Activated T-cell treated with anti-CD3 and anti-CD28 coated beads, Interleukin-2, amount 50 U/mL, for 24 hours (primary cell): Measurements from ENCODE around the gene KIAA0319L.
A peak's percentile ranks its signal among the peaks of the same experiment; 100 is the strongest.

ENCODE experiments used
- DNase-seq: peaks from one replicate; pipeline ENCODE4 v3.0.0-alpha.2; 2020
- H3K27ac Mint-ChIP-seq: 2 replicates; pipeline ENCODE4 v1.8.0; 2020; ENCODE audit warnings: mild to moderate bottlenecking, mixed read lengths
- H3K27me3 Mint-ChIP-seq: 2 replicates; pipeline ENCODE4 v1.8.0; 2020; ENCODE audit warnings: mixed read lengths
- H3K36me3 Mint-ChIP-seq: 2 replicates; pipeline ENCODE4 v1.8.0; 2020; ENCODE audit warnings: low read depth, mixed read lengths
- H3K4me1 Mint-ChIP-seq: 2 replicates; pipeline ENCODE4 v1.8.0; 2020; ENCODE audit warnings: low read depth, mixed read lengths
- H3K4me3 Mint-ChIP-seq: 2 replicates; pipeline ENCODE4 v1.8.0; 2020; ENCODE audit warnings: mild to moderate bottlenecking, moderate library complexity, mixed read lengths
- H3K9me3 Mint-ChIP-seq: 2 replicates; pipeline ENCODE4 v1.8.0; 2020; ENCODE audit warnings: mixed read lengths

The KIAA0319L gene

GRCh38 chr1:35546614-35547013 lies 10.6 kb downstream of the KIAA0319L start:
- no peaks in the 10 kb centered on the region for H3K9me3 Mint-ChIP-seq
- no peaks in the 10 kb centered on the region for H3K27me3 Mint-ChIP-seq
- H3K4me3 Mint-ChIP-seq, result no peak overlapping the region
- peaks cover 72% of the 10 kb centered on the region for H3K36me3 Mint-ChIP-seq
- DNase-seq, result no peak
- peaks cover 62% of the 10 kb centered on the region for H3K4me1 Mint-ChIP-seq
- no peak overlapping the region for H3K27ac Mint-ChIP-seq

DNA sequence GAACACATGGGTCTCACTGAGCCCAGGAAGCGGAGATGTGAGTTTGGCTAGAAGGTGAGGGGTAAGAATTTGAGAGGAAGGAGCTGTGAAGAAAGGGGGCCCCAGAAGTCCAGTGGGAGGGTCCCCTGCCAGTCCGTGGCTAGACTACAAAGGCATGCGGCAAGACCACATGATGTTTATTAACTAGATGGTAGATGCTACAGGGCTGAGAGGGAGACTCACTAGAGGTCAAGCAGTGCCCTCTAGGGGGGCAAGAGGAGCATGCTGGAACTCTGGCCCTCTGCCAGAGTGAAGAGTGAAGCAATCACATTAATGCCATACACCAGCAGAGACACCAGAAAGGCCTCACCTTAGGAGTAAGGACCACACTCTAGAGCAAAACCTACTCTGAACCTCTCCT lies 12.2 kb downstream of the KIAA0319L start:
- Mint-ChIP-seq H3K27ac (peak overlapping the region; percentile 39), H3K9me3 (no peaks in the 10 kb centered on the region), H3K27me3 (no peaks in the 10 kb centered on the region), H3K36me3 (peaks cover 69% of the 10 kb centered on the region), H3K4me3 (no peak overlapping the region), H3K4me1 (peaks cover 75% of the 10 kb centered on the region)
- peak; percentile 54 for DNase-seq

DNA sequence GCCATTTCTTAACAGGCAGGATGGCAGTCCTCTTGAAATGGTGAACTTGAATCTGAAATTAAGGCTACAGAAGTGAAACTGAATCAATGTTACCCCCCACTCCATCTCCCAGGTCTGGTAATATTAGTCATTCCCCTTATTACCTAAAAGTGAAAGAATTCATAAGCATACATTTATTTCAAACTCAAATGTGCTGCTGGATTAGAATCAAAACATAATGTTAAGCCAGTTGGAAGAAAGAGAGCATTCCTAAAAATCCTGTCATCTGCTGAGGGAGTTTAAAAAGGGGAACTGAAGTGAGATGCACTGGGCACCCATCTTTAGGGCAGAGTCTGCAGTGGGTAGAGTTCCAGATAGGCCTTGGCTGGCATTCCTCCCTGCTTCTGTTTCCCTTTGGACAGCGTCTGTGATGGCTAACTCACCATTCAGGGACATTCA lies 17.4 kb downstream of the KIAA0319L start:
- Mint-ChIP-seq H3K36me3 (peaks cover 45% of the 10 kb centered on the region), H3K27ac (peak overlapping the region; percentile 96), H3K4me3 (peak overlapping the region; percentile 71), H3K27me3 (no peaks in the 10 kb centered on the region), H3K4me1 (peaks cover 93% of the 10 kb centered on the region), H3K9me3 (no peaks in the 10 kb centered on the region)
- DNase-seq, result no peak

DNA sequence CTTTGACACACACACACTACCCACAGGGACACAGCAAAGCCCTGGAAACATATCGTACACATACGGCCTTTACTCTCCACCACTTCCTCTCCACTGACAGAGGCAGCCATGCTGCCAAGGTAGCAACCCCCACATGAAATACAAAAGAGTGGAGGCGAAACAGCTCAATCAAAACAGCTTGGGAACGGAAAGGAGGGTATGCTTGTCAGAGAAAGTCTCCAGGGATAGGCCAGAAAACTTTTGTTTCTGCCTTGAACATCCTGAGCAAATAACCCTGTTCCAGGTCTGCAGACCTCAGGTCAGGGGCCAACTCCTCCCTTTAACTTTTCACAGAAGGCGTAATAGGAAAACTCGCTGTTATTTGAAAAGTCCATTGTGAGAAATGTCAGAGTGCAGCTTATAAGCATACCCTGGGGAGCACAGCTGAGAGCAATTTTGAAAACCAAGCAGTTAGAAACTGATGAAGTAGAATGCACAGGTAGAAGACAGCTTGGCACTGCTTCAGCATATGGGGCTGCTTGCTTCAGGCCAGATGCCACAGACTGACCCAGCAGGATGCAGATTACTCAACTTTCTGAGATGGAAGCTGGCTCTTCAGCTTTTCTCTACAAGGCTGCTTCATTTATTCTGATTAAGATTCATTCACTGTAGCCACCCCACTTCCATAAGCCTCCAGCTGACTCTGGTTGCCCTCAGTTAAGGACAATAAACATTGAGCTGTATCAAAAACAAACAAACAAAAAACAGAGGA lies 18.0 kb downstream of the KIAA0319L start:
- H3K4me1 Mint-ChIP-seq, result peaks cover 89% of the 10 kb centered on the region
- H3K9me3 Mint-ChIP-seq, result no peaks in the 10 kb centered on the region
- peak overlapping the region; percentile 96 for H3K27ac Mint-ChIP-seq
- H3K4me3 Mint-ChIP-seq, result peak overlapping the region; percentile 71
- H3K36me3 Mint-ChIP-seq, result peaks cover 41% of the 10 kb centered on the region
- no peaks in the 10 kb centered on the region for H3K27me3 Mint-ChIP-seq
- DNase-seq, result peak; percentile 37

GRCh38 chr1:35537806-35538205 lies 19.4 kb downstream of the KIAA0319L start:
- H3K27ac Mint-ChIP-seq, result peak overlapping the region; percentile 68
- peaks cover 84% of the 10 kb centered on the region for H3K4me1 Mint-ChIP-seq
- H3K4me3 Mint-ChIP-seq, result peak overlapping the region; percentile 15
- no peaks in the 10 kb centered on the region for H3K27me3 Mint-ChIP-seq
- no peak for DNase-seq
- no peaks in the 10 kb centered on the region for H3K9me3 Mint-ChIP-seq
- peaks cover 44% of the 10 kb centered on the region for H3K36me3 Mint-ChIP-seq

- peak overlapping the region; percentile 39 for H3K4me3 Mint-ChIP-seq
- no peak for DNase-seq
Observed at GRCh38 chr1:35536556-35537162, 20.5 kb downstream of the KIAA0319L start.

GRCh38 chr1:35535243-35535642 lies 22.0 kb downstream of the KIAA0319L start:
- no peak for DNase-seq
- peaks cover 61% of the 10 kb centered on the region for H3K4me1 Mint-ChIP-seq
- H3K27ac Mint-ChIP-seq, result no peak overlapping the region
- peaks cover 51% of the 10 kb centered on the region for H3K36me3 Mint-ChIP-seq
- H3K4me3 Mint-ChIP-seq, result no peak overlapping the region
- no peaks in the 10 kb centered on the region for H3K27me3 Mint-ChIP-seq
- H3K9me3 Mint-ChIP-seq, result peaks cover 2% of the 10 kb centered on the region

More at GRCh38 chr1:35536556-35537162, 20.5 kb downstream of the KIAA0319L start:
- H3K4me1 Mint-ChIP-seq, result peaks cover 74% of the 10 kb centered on the region
- peak overlapping the region; percentile 68 for H3K27ac Mint-ChIP-seq
- H3K27me3 Mint-ChIP-seq, result no peaks in the 10 kb centered on the region
- H3K36me3 Mint-ChIP-seq, result peaks cover 50% of the 10 kb centered on the region
- H3K9me3 Mint-ChIP-seq, result no peaks in the 10 kb centered on the region

DNA sequence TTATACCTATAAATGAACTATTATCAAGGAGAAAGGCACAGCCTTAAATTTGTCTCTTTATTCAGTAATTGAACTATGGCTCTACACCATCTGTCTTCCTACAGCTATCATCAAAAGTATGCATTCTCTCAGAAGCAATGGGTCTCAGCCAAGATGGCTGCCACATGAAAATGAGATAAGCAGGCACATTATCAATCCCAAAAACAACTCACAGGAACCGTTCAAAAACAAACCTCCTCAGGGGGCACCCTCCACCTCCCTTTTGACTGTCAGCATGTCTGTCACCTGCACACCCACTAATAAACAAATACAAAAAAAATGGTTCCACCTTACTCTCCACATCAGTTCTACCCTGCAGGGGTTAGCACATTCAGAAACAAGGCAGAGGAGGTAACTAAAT lies 23.6 kb downstream of the KIAA0319L start:
- Mint-ChIP-seq H3K27me3 (no peaks in the 10 kb centered on the region), H3K36me3 (peaks cover 60% of the 10 kb centered on the region), H3K4me3 (no peak overlapping the region), H3K27ac (no peak overlapping the region), H3K4me1 (peaks cover 44% of the 10 kb centered on the region), H3K9me3 (peaks cover 2% of the 10 kb centered on the region)
- no peak for DNase-seq

DNA sequence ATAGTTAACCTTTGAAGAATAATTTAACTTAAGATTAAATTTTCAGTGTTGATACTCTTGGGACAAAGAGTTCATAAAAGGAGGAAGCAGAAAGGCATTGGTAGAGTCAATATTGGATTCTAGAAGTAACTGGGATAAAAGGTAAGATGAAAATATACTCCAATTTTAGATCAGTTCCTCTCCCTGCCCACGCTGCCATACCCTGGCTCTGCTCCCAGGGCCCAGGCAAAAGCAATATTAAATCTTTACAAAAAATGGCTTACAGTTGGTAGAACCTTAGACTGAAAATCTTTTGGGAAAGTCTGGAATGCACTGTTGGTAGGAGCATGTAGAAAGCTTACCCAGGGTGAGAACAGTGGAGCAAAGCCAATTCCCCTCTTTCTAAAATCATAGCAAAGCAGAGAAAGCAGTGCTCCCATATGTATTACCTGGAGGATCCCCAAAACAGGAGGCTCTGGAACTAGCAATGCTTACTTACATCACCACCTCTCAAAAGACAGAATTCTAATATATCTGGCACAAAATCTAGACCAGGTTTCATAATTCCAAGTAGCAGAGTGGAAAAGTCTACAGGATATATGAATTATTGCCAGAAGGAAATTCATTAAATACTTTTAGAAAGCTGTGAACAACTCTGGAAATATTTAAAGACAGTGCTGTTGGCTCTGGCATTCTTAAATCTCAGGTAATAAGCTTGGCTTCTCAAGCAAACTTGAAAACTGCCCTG lies 24.5 kb downstream of the KIAA0319L start:
- peaks cover 6% of the 10 kb centered on the region for H3K9me3 Mint-ChIP-seq
- no peak overlapping the region for H3K4me3 Mint-ChIP-seq
- no peak overlapping the region for H3K27ac Mint-ChIP-seq
- peaks cover 37% of the 10 kb centered on the region for H3K4me1 Mint-ChIP-seq
- peaks cover 66% of the 10 kb centered on the region for H3K36me3 Mint-ChIP-seq
- DNase-seq, result no peak
- H3K27me3 Mint-ChIP-seq, result no peaks in the 10 kb centered on the region

- Mint-ChIP-seq H3K4me3 (no peak overlapping the region), H3K27ac (no peak overlapping the region), H3K4me1 (peaks cover 24% of the 10 kb centered on the region), H3K27me3 (no peaks in the 10 kb centered on the region), H3K9me3 (peaks cover 13% of the 10 kb centered on the region), H3K36me3 (peaks cover 62% of the 10 kb centered on the region)
- DNase-seq, result no peak
Observed at GRCh38 chr1:35531368-35531767, 25.8 kb downstream of the KIAA0319L start.

GRCh38 chr1:35530946-35531345 lies 26.3 kb downstream of the KIAA0319L start:
- Mint-ChIP-seq H3K9me3 (peaks cover 14% of the 10 kb centered on the region), H3K36me3 (peaks cover 62% of the 10 kb centered on the region), H3K27ac (no peak overlapping the region), H3K4me1 (peaks cover 20% of the 10 kb centered on the region), H3K27me3 (no peaks in the 10 kb centered on the region), H3K4me3 (no peak overlapping the region)
- DNase-seq, result no peak

DNA sequence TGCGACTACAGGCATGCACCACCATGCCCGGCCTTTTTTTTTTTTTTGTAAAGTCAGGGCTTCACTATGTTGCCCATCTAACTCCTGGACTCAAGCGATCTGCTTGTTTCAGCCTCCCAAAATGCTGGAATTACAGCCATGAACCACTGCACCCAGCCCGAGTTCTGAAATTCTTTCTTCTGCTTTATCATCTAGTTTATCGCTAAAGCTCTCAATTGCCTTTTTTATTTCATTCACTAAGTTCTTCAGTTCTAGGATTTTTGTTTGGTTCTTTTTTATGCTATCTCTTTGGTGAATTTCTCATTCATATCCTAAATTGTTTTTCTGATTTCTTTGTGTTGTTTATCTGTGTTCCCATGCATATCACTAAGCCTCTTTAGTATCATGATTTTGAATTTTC lies 27.0 kb downstream of the KIAA0319L start:
- Mint-ChIP-seq H3K27me3 (no peaks in the 10 kb centered on the region), H3K36me3 (peaks cover 64% of the 10 kb centered on the region), H3K27ac (no peak overlapping the region), H3K9me3 (peaks cover 21% of the 10 kb centered on the region), H3K4me1 (peaks cover 12% of the 10 kb centered on the region), H3K4me3 (no peak overlapping the region)
- no peak for DNase-seq

GRCh38 chr1:35524106-35524505 lies 33.1 kb downstream of the KIAA0319L start:
- peaks cover 32% of the 10 kb centered on the region for H3K36me3 Mint-ChIP-seq
- no peak overlapping the region for H3K4me3 Mint-ChIP-seq
- DNase-seq, result no peak
- H3K4me1 Mint-ChIP-seq, result peaks cover 14% of the 10 kb centered on the region
- peaks cover 23% of the 10 kb centered on the region for H3K9me3 Mint-ChIP-seq
- H3K27me3 Mint-ChIP-seq, result no peaks in the 10 kb centered on the region
- no peak overlapping the region for H3K27ac Mint-ChIP-seq

DNA sequence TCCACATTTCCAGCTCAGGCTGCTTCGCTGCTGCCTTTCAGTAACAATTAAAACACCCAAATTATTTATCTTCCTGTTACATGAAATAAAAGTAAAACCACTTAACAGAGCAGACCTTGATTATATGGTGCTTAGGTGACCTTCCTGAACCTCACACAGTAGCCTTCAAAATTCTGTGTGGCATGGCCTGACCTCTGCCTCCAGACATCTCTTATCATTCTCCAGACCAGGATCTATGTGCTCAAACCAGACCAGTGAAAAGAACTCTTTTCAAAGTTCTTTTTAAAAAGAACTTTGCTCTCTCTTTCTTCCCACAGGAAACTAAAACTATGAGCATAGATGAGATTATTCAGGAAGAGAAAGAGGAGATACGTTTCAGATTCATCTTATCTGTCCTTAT lies 37.8 kb downstream of the KIAA0319L start:
- peaks cover 38% of the 10 kb centered on the region for H3K4me1 Mint-ChIP-seq
- peaks cover 24% of the 10 kb centered on the region for H3K9me3 Mint-ChIP-seq
- no peak for DNase-seq
- peaks cover 39% of the 10 kb centered on the region for H3K36me3 Mint-ChIP-seq
- H3K27ac Mint-ChIP-seq, result peak overlapping the region; percentile 2
- H3K27me3 Mint-ChIP-seq, result no peaks in the 10 kb centered on the region
- no peak overlapping the region for H3K4me3 Mint-ChIP-seq

DNA sequence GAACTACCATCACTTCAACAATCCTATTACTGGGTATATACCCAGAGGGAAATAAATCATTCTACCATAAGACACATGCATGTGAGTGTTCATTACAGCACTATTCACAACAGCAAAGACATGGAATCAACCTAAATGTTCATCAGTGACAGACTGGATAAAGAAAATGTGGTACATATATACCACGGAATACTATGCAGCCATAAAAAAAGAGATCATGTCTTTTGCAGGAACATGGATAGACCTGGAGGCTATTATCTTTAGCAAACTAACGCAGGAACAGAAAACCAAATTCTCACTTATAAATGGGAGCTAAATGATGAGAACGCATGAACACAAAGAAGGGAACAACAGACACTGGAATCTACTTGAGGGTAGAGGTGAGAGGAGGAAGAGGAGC lies 39.0 kb downstream of the KIAA0319L start:
- no peak overlapping the region for H3K27ac Mint-ChIP-seq
- peaks cover 37% of the 10 kb centered on the region for H3K4me1 Mint-ChIP-seq
- H3K9me3 Mint-ChIP-seq, result peaks cover 25% of the 10 kb centered on the region
- H3K4me3 Mint-ChIP-seq, result no peak overlapping the region
- no peak for DNase-seq
- no peaks in the 10 kb centered on the region for H3K27me3 Mint-ChIP-seq
- H3K36me3 Mint-ChIP-seq, result peaks cover 31% of the 10 kb centered on the region
